GM10847 (cell line): ENCODE measurements around the gene SART1.

Source experiments
- POLR2A ChIP-seq: IDR thresholded peaks from 2 replicates; pipeline ENCODE4 v1.6.1; 2011; ENCODE audit not compliant: insufficient read length; ENCODE audit errors: extremely low read depth

SART1 gene

DNA sequence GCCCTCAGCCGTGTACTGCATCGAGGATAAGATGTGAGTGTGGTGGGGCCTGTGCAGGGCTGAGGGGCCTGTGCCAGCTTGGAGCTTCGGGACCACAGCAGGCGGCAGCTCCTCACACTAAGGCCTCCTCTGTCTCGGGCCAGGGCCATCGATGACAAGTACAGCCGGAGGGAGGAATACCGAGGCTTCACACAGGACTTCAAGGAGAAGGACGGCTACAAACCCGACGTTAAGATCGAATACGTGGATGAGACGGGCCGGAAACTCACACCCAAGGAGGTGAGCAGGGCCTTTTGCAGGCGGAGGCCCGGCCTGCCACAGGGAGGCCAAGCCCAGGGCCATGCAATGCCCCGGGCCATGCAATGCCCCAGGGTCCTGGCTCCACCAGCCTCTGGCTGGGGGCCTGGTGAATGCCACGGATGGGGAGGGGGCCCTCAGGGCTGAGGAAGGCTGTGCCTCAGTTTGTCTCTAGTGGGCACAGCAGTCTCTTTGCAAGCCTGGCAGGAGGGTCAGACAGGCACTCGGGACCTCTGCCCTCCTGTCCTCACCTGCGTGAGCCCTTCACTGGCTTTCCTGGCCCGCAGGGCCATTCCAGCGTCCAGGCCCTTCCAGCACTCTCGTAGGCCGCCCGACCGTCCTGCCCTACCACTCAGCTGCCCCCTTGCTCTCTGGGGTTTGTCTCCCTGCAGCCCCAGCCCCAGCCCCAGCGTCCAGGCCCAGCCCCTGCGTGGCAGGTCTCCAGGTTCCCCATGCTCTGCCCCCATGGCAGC, 16.3 kb downstream of the SART1 start:
- no peak for TF ChIP-seq POLR2A

DNA sequence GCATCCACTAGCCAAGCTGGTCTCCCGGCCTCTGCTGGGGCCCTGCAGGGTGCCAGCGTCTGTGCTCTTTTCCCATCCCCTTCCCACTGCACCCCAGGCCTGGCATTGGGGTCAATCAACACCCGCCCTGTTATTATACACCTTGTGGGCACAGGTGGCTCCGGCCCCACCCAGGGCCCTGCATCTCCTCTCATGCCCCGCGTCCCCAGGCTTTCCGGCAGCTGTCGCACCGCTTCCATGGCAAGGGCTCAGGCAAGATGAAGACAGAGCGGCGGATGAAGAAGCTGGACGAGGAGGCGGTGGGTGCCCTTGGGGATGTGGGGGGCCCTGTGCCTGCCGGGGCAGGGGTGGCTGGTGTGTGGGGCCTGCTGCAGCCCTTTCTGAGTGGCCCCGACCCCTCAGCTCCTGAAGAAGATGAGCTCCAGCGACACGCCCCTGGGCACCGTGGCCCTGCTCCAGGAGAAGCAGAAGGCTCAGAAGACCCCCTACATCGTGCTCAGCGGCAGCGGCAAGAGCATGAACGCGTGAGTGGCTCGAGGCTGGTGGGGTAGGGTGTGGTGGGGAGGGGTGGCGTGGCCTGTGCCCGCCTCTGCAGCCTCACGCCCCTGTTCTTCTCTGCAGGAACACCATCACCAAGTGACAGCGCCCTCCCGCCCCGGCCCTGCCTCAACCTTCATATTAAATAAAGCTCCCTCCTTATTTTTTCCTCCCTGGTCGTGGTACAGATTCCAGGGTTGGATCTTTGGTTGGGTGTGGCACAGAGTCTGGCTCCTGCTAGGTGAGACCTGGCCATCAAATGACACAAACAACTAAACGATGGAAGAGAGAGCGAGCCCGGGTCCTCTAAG, 17.1 kb downstream of the SART1 start:
- no peak for TF ChIP-seq POLR2A

DNA sequence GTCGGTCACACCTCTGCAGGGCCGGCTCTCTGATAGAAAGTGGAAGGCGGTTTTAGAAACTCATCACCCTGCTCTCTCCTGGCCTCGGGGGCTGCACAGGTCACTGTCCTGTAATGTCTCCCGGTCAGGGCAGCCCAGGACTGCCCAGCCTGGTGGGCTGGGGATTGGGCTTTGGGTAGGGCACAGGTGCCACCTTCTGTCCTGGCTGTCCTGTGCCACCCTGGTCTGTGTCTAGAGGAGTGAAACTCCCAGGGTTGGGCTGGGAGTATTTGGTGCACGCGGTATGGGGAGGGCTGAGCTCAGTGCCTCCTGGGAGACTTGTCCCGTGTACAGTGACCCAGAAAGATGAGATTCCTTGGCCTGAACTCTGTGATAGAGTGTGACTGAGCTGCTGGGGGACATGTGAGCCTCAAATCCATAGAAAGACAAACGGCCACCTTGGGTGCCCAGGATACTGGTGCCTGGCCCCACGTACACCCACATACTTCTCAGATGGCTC, 17.8 kb downstream of the SART1 start:
- TF ChIP-seq POLR2A = no peak

GRCh38 chr11:65981101-65981740, 19.7 kb downstream of the SART1 start:
- TF ChIP-seq POLR2A = no peak

GRCh38 chr11:65981972-65982823, 20.7 kb downstream of the SART1 start:
- no peak for TF ChIP-seq POLR2A

GRCh38 chr11:65982824-65983588, 21.5 kb downstream of the SART1 start:
- TF ChIP-seq POLR2A = no peak

- TF ChIP-seq POLR2A = no peak
Measured at GRCh38 chr11:65983589-65983987, 22.1 kb downstream of the SART1 start.

DNA sequence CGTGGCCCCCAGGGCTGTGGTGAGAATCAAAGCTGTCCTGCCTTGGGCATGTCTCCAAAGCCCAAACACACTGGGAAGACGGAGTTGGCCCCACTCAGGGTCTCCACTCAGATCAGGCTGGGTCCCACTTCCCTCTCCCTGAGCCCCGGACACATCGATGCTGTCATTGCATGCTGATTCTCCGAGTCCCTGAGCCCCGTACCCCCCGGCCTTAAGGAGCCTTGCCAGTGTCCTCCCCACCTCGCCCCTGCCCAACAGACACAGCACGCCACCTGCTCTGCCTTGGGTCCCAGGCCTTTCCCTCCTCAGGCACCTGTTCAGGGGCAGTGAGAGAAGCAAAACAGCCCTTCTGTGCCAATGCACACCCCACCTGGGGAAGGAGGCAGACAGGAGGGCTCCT, 25.8 kb downstream of the SART1 start:
- TF ChIP-seq POLR2A = no peak

DNA sequence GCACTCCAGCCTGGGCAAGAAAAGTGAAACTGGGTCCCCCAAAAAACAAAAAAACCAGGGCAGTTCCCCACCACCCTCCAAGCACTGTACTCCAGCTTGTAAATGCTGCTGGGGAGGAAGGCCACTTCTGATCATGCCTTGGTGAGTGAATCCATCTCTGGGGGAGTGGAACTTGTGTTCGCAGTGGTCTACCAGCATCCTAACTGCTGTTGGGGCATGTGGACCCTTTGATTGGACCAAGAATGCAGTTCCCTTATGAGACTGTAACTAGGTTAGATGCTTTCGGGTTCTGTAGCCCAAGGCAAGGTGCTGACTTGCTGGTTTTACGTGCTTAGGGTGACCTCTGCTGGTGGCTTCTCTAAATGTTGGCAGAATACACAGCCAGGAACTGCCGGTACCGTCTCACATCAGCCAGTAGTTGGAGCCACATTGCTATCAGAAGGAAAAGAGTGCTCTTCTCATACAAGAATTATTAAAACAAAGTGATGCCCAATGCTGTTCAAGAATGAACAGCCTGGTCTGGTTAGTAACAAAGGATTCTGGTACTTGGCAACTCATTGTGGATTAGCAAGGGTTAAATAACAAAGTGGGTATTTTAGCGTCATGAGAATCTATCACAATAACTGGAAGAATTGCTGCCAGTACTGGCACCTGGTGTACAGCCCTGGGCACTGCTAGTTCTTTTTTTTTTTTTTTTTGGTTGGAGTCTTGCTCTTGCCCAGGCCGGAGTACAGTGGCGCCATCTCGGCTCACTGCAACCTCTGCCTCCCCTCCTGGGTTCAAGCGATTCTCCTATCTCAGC, 27.5 kb downstream of the SART1 start:
- no peak for TF ChIP-seq POLR2A

DNA sequence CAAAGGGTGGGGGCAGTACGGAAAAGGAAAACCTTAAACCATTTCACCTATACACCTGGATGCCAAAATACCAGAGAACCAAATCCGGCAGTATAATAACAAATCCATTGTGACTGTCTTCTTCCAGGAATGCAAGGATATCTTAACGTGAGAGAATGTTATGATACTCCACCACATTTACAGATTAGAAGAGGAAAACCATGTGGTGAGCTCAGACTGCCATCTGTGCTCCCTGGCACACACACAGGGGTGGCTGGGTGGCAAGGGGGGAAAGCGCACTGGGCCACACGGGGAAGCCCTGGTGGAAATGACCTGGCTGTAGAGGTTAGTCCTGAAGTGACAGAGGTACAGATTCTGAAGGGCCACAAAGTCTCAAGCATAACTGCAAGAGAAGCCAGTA, 30.5 kb downstream of the SART1 start:
- no peak for TF ChIP-seq POLR2A

DNA sequence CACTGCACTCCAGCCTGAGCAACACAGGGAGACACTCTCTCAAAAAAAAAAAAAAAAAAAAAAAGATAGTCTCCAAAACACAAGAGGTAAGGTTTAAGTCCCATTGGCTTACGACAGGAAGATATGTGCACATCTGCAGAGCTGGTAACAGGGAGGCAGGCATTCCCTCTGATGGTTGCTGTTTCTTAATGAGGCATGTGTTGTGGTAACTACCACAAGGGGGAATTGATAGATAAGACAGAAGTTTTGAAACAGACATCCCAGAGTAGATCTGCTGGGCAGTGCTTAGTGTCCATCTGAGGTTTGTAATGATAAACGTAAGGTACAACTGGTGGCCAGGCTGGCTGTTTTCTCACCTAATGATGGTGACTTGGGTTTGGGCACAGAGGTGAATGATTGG, 35.8 kb downstream of the SART1 start:
- TF ChIP-seq POLR2A = no peak

DNA sequence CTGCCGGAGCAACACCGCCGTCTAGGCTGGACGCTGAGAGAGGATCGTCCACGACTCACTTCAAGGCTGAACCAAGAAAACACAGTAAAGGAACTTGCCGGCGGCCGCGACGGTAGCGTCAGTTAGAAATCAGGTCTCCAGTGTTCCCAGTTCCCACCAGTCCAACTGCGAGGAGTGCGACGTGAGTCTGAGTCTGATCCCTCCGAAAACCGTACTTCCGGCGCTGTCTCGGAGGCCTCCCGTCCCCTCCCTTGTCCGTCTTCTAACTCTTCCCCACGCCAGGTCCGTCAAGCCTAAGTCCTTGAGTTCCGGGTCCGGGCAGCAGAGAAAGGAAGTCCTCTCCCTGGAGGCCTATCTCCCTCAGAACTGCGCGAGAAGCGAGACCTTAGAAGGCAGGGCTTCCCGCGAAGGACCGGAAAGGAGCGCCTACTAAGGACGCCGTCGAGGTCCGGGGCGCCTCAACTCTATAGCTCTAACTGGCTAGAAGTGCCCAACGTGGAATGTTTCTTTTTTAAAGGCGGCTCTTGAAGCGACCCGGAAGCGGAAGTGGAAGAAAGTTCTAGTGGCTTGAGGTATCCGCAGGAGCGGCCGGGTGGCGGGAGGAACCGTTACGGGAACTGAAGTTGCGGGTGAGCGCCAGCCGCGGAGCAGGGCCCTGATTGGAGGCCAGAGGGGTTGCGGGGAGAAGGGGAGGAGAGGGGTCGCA, 40.6 kb downstream of the SART1 start, which contains the start of the genes BANF1 and EIF1AD:
TSS of gene BANF1 (plus strand) at position 562 of the 706 bp plus-strand sequence. CDS start 748 bp downstream, outside the sequence.
TSS of gene EIF1AD (minus strand) at position 216 of the 706 bp plus-strand sequence. CDS start 1,768 bp downstream, outside the sequence.
- peak; percentile 75 for TF ChIP-seq POLR2A
